ENCODE data around the gene CDHR3. TPM values are rescaled to one million over a fixed set of nuclear protein-coding genes. Genes with fewer than 3 reads are reported as not detected.

Gene CDHR3
- total RNA-seq, 1 donor from 2014 or later = 5.4 TPM

GRCh38 chr7:106009503-106010226, 46.6 kb downstream of the CDHR3 start:
- peaks cover 19% of the 10 kb centered on the region for H3K4me1 Mint-ChIP-seq
- H3K4me3 Mint-ChIP-seq = peak overlapping the region; percentile 65
- TF ChIP-seq, protein P1, sequence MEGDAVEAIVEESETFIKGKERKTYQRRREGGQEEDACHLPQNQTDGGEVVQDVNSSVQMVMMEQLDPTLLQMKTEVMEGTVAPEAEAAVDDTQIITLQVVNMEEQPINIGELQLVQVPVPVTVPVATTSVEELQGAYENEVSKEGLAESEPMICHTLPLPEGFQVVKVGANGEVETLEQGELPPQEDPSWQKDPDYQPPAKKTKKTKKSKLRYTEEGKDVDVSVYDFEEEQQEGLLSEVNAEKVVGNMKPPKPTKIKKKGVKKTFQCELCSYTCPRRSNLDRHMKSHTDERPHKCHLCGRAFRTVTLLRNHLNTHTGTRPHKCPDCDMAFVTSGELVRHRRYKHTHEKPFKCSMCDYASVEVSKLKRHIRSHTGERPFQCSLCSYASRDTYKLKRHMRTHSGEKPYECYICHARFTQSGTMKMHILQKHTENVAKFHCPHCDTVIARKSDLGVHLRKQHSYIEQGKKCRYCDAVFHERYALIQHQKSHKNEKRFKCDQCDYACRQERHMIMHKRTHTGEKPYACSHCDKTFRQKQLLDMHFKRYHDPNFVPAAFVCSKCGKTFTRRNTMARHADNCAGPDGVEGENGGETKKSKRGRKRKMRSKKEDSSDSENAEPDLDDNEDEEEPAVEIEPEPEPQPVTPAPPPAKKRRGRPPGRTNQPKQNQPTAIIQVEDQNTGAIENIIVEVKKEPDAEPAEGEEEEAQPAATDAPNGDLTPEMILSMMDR (conservative IDR thresholded peaks at IDR 0.05) = peak; percentile 100

DNA sequence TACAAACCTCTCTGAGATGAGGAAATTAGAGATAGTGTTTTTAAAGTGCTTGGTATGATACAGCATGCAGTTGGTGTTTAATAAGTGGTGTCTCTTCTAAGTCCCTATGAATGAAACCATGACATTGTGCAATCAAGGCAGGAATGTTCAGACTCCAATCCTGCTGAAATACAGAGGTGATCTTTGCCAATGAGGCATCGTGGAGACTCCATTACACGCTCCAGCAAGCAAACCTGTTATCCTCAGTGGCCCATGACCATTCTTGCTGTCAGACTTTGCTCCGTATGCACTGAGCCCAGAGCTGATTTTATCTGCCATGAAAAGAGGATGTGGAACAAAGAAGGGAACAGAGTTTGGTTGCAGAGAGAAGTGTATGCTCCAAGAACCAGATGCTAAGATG, 47.3 kb downstream of the CDHR3 start:
- Mint-ChIP-seq H3K27me3 (ENCODE audit: low read depth) (no peaks in the 10 kb centered on the region), H3K9me3 (peaks cover 15% of the 10 kb centered on the region), H3K36me3 (ENCODE audit: low read depth) (peaks cover 15% of the 10 kb centered on the region), H3K4me3 (no peak overlapping the region), H3K4me1 (peaks cover 19% of the 10 kb centered on the region), H3K27ac (ENCODE audit: unreplicated experiment) (peak overlapping the region; percentile 79)
- TF ChIP-seq, protein P1 (conservative IDR thresholded peaks at IDR 0.05) = no peak
- no peak for DNase-seq (ENCODE audit: low read depth, low spot score)

More at GRCh38 chr7:106009503-106010226, 46.6 kb downstream of the CDHR3 start:
- peak overlapping the region; percentile 79 for H3K27ac Mint-ChIP-seq (ENCODE audit: unreplicated experiment)
- no peaks in the 10 kb centered on the region for H3K27me3 Mint-ChIP-seq (ENCODE audit: low read depth)
- peaks cover 15% of the 10 kb centered on the region for H3K9me3 Mint-ChIP-seq
- peak; percentile 88 for DNase-seq (ENCODE audit: low read depth, low spot score)
- peaks cover 15% of the 10 kb centered on the region for H3K36me3 Mint-ChIP-seq (ENCODE audit: low read depth)

DNA sequence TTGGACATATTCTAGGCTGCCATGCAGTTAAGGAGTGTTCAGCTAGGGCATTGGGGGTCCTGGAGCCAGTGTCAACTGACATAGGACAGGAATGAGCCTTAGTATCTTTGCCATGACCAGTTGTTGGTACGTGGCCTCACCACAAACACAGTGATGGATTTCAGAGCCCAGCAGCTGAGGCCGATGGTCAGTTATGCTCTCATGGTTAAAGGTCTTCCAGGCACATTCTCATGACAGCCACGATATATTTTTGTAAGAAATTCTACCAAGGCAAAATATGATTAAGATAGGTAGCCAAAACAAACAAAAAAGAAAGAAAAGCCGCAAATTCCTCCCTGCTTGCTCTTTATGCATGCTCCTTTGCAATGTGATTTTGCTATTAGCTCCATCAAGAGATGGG, 47.8 kb downstream of the CDHR3 start:
- DNase-seq (ENCODE audit: low read depth, low spot score) = no peak
- Mint-ChIP-seq H3K27me3 (ENCODE audit: low read depth) (no peaks in the 10 kb centered on the region), H3K27ac (ENCODE audit: unreplicated experiment) (peak overlapping the region; percentile 2), H3K4me1 (peaks cover 19% of the 10 kb centered on the region), H3K4me3 (no peak overlapping the region), H3K9me3 (peaks cover 12% of the 10 kb centered on the region), H3K36me3 (ENCODE audit: low read depth) (peaks cover 12% of the 10 kb centered on the region)
- TF ChIP-seq, protein P1 (conservative IDR thresholded peaks at IDR 0.05) = no peak

GRCh38 chr7:106012184-106012583, 49.1 kb downstream of the CDHR3 start:
- Mint-ChIP-seq H3K4me3 (no peak overlapping the region), H3K9me3 (peaks cover 7% of the 10 kb centered on the region), H3K27me3 (ENCODE audit: low read depth) (no peaks in the 10 kb centered on the region), H3K4me1 (peaks cover 24% of the 10 kb centered on the region), H3K27ac (ENCODE audit: unreplicated experiment) (no peak overlapping the region), H3K36me3 (ENCODE audit: low read depth) (peaks cover 8% of the 10 kb centered on the region)
- DNase-seq (ENCODE audit: low read depth, low spot score) = no peak
- TF ChIP-seq, protein P1 (conservative IDR thresholded peaks at IDR 0.05) = no peak

DNA sequence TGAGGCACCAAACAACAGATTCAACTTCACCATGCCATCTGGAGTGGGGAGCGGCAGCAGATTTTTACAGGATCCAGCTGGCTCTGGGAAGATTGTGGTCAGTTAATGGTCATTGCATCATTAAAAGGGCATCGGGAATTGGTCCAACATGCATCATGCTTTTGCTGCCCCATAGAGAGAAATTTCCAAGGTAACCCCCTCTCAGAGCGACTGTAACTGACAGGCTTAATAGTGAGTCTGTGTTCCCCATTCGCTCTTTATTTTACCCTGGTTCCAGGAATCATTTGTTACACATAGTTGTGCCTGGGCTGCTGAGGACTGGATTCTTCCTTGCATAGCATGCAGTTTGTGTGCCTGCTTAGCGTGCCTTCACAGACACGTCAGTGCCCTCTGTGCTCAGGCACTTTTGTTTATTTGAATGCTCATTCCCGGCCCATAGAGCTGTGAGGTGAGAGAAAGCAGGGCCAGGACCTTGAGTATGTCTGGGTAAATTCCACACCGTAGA, 49.9 kb downstream of the CDHR3 start:
- Mint-ChIP-seq H3K9me3 (no peaks in the 10 kb centered on the region), H3K27ac (ENCODE audit: unreplicated experiment) (no peak overlapping the region), H3K27me3 (ENCODE audit: low read depth) (no peaks in the 10 kb centered on the region), H3K4me3 (no peak overlapping the region), H3K36me3 (ENCODE audit: low read depth) (peaks cover 2% of the 10 kb centered on the region), H3K4me1 (peaks cover 24% of the 10 kb centered on the region)
- TF ChIP-seq, protein P1 (conservative IDR thresholded peaks at IDR 0.05) = no peak
- DNase-seq (ENCODE audit: low read depth, low spot score) = no peak

All from neural crest cell (in vitro differentiated cells).